A549 (cell line): Measurements from ENCODE around the gene MEA1. TPM values are rescaled to one million over a fixed set of nuclear protein-coding genes. Genes with fewer than 3 reads are reported as not detected.

Experiments
- ATAC-seq, 2 experiments: fragments of 200-7000 bp in 1 of 2; fragments of >200 bp in 1 of 2; cut with Nextera tagmentation in 1 of 2; cut with Tn5 transposase in 1 of 2; 3 replicates each; pipeline versions ENCODE4 v1.8.0 to v1.9.1; 2018 to 2020; ENCODE audit warnings: mild to moderate bottlenecking in 1 of 2, moderate library complexity in 1 of 2
- CTCF ChIA-PET: fragments of 300-600 bp; sonication (Branson Sonifier 250); formaldehyde crosslinking; extraction: SDS; loops from one replicate; lab custom pipeline; 2021; ENCODE audit warnings: antibody characterized with exemption, inconsistent platforms; lab: Yijun Ruan, JAX
- POLR2A ChIA-PET: fragments of 350-600 bp; formaldehyde crosslinking; extraction: SDS; loops from one replicate; lab custom pipeline; 2021; ENCODE audit warnings: antibody characterized with exemption, inconsistent platforms; lab: Yijun Ruan, JAX
- DNase-seq, 2 experiments: peaks; one replicate each; pipeline versions ENCODE4 v3.0.0 to v3.0.0-alpha.2; 2011 to 2016; ENCODE audit warnings: low read depth in 1 of 2, low spot score in 1 of 2
- FAIRE-seq: peaks from 2 replicates; lab custom pipeline; 2011; peaks lifted over from hg19 to GRCh38; lab: Jason Lieb, UNC
- H3K27ac ChIP-seq, 2 experiments: fragments of >200 bp; sonication (Bioruptor Twin); formaldehyde crosslinking; 3 replicates each; pipeline ENCODE4 v1.5.1; 2016 to 2017
- H3K4me1 ChIP-seq: fragments of >200 bp; sonication (Bioruptor Twin); formaldehyde crosslinking; 3 replicates; pipeline ENCODE4 v1.6.1; 2016
- H3K4me2 ChIP-seq: fragments of >200 bp; sonication (Bioruptor Twin); formaldehyde crosslinking; 3 replicates; pipeline ENCODE4 v1.6.1; 2016
- H3K4me3 ChIP-seq: fragments of >200 bp; sonication (Bioruptor Twin); formaldehyde crosslinking; 3 replicates; pipeline ENCODE4 v1.5.1; 2016
- H3K9me3 ChIP-seq: fragments of >200 bp; sonication (Bioruptor Twin); formaldehyde crosslinking; 3 replicates; pipeline ENCODE4 v1.6.1; 2016
- BHLHE40 ChIP-seq: IDR thresholded peaks from 2 replicates; pipeline ENCODE4 v1.6.1; 2012; ENCODE audit warnings: low read depth, low read length, inconsistent platforms
- CBX2 ChIP-seq: fragments of 200-600 bp; sonication (generic); IDR thresholded peaks from 2 replicates; pipeline ENCODE4 v1.6.1; 2016; ENCODE audit warnings: low read depth, mild to moderate bottlenecking, borderline replicate concordance
- CBX8 ChIP-seq: fragments of 200-600 bp; sonication (generic); IDR thresholded peaks from 2 replicates; pipeline ENCODE4 v1.6.1; 2016
- CHD4 ChIP-seq: fragments of 200-600 bp; sonication (generic); IDR thresholded peaks from 2 replicates; pipeline ENCODE4 v1.6.1; 2016; ENCODE audit warnings: antibody characterized with exemption, mild to moderate bottlenecking, borderline replicate concordance
- E2F6 ChIP-seq: IDR thresholded peaks from 2 replicates; pipeline ENCODE4 v1.6.1; 2012; ENCODE audit warnings: low read depth, borderline replicate concordance
- ESRRA ChIP-seq: fragments of 150-350 bp; IDR thresholded peaks from 2 replicates; pipeline ENCODE4 v1.6.1; 2014; ENCODE audit warnings: mild to moderate bottlenecking, low read length, borderline replicate concordance
- FOSL2 ChIP-seq, 2 experiments: fragments of 450-650 bp in 1 of 2; fragments of >200 bp in 1 of 2; sonication (Bioruptor Twin) in 1 of 2; formaldehyde crosslinking; IDR thresholded peaks; 2 replicates each; pipeline versions ENCODE4 v1.5.0 to v1.6.1; 2016 to 2020; ENCODE audit warnings: mild to moderate bottlenecking in 1 of 2, moderate library complexity in 1 of 2
- HDAC2 ChIP-seq: fragments of 200-600 bp; sonication (generic); IDR thresholded peaks from 2 replicates; pipeline ENCODE4 v1.6.1; 2016
- HOXA7 ChIP-seq: fragments of 250-450 bp; sonication (Bioruptor Pico); IDR thresholded peaks from 2 replicates; pipeline ENCODE4 v1.5.0; 2020; ENCODE audit warnings: mild to moderate bottlenecking, moderate library complexity
- HOXB5 ChIP-seq: fragments of 250-450 bp; sonication (Bioruptor Pico); IDR thresholded peaks from 2 replicates; pipeline ENCODE4 v1.5.0; 2020; ENCODE audit warnings: mild to moderate bottlenecking, moderate library complexity
- JUN ChIP-seq, 2 experiments: fragments of >200 bp; sonication (Bioruptor Twin); formaldehyde crosslinking; IDR thresholded peaks; 2 replicates in 1 of 2; 3 replicates in 1 of 2; pipeline ENCODE4 v1.6.1; 2016 to 2017
- MAX ChIP-seq: IDR thresholded peaks from 2 replicates; pipeline ENCODE4 v1.6.1; 2012
- MYC ChIP-seq: IDR thresholded peaks from 2 replicates; pipeline ENCODE4 v1.6.1; 2012; ENCODE audit warnings: mild to moderate bottlenecking, inconsistent platforms, low read length, improper control_type of control experiment, borderline replicate concordance
- NPAS2 ChIP-seq: fragments of 250-450 bp; sonication (Bioruptor Pico); IDR thresholded peaks from 2 replicates; pipeline ENCODE4 v1.8.0; 2022; ENCODE audit warnings: mild to moderate bottlenecking, moderate library complexity, borderline replicate concordance
- PHF8 ChIP-seq: fragments of 200-600 bp; sonication (generic); IDR thresholded peaks from 2 replicates; pipeline ENCODE4 v1.6.1; 2016; ENCODE audit warnings: low read depth, mild to moderate bottlenecking, antibody characterized with exemption, moderate library complexity, borderline replicate concordance
- POLR2A ChIP-seq: IDR thresholded peaks from 2 replicates; pipeline ENCODE4 v1.6.1; 2012; ENCODE audit warnings: mild to moderate bottlenecking, low read length
- POLR2AphosphoS2 ChIP-seq: conservative IDR thresholded peaks from 2 replicates; pipeline ENCODE4 v1.6.1; 2012; ENCODE audit warnings: low read length, improper control_type of control experiment, inconsistent platforms
- RCOR1 ChIP-seq: fragments of 150-350 bp; IDR thresholded peaks from 2 replicates; pipeline ENCODE4 v1.6.1; 2014; ENCODE audit warnings: antibody characterized with exemption, low read length, low read depth
- RFX5 ChIP-seq: fragments of 450-650 bp; IDR thresholded peaks from 2 replicates; pipeline ENCODE4 v1.7.1; 2014; ENCODE audit warnings: antibody characterized with exemption, mild to moderate bottlenecking, moderate library complexity
- RNF2 ChIP-seq: fragments of 200-600 bp; sonication (generic); IDR thresholded peaks from 2 replicates; pipeline ENCODE4 v1.6.1; 2016; ENCODE audit warnings: low read depth, mild to moderate bottlenecking, antibody characterized with exemption, moderate library complexity, borderline replicate concordance
- ZSCAN20 ChIP-seq: fragments of 250-450 bp; sonication (Bioruptor Pico); IDR thresholded peaks from 2 replicates; pipeline ENCODE4 v1.8.0; 2022; ENCODE audit warnings: mild to moderate bottlenecking, moderate library complexity
- WGBS: methylation state at CpG from one replicate; pipeline ENCODE4 v1.1.6; 2017; ENCODE audit errors: missing lambda C conversion rate; 5-methylcytosine and 5-hydroxymethylcytosine counted together
- polyA plus RNA-seq, 4 experiments: library from polyadenylated mRNA; depleted of rRNA in 3 of 4; stranded (reverse); fragments of >200 nt; fragmentation: RNase III in 1 of 4; extraction: RNeasy Plus Mini Kit Qiagen cat#74134 plus additional on column Dnase treatment in 1 of 4; gene quantifications; 2 replicates in 3 of 4; 3 replicates in 1 of 4; pipeline ENCODE4 v1.2.3, GENCODE V29; 2011 to 2017
- TF ChIP-seq, protein P1 (sequence below): IDR thresholded peaks from 2 replicates; pipeline ENCODE4 v1.6.1; 2012
- TF ChIP-seq, protein P2 (sequence below): fragments of >200 bp; sonication (Bioruptor Twin); formaldehyde crosslinking; IDR thresholded peaks from 3 replicates; pipeline ENCODE4 v1.6.1; 2016

Gene MEA1
- polyA plus RNA-seq, 2 of the 4 experiments (the other 2 are of a cell fraction), result 58.6 to 94.3 TPM

DNA sequence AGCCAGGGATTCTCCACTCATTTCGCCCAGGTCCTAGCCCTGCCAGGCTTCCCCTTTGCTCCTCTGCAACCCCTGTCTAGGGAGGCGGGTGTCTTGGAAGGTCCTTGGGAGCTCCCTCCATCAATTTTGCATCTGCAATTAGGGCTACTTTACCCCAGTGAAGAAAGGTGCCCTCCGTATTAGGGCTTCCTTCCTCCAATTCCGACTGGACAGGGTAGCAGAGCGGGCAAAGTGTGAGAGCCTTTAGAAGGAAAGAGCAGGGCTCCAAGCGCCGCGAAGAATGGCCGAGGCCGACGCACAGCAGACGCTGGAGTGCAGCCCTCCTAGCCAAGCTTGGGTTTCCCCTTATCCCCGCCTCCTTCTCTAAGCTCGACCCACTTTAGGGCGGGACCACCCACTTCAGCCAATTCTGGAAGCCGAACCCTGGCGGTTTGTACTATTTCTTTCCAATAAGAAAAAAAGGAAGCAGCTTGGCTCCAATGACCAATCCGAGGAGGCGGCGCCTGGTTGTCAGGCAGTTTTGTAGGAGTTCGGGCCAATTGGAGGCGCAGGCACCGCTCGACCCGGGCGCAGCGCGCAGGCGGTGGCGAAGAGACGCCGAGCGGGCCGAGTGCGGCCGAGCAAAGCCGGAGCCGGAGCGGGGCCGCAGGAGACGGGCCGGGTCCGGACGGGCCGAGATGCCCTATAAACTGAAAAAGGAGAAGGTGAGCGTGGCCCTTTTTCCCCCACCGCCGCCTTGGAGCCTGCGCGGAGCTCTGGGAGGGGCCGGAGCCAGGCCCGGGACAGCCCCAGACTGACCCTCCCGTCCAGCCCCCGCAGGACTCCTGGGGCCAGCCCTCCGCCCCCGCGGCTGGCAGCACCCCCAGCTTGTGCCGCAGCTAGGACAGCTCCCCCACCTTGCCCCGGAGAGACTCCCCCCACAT lies 29.5 kb downstream of the MEA1 start, which contains the start of gene PPP2R5D:
PPP2R5D (plus strand) TSS at position 570 of the 923 bp plus-strand sequence; CDS start at position 678, 108 bp downstream.
- Histone ChIP-seq H3K4me3 (peak within 1 kb of the TSS; percentile 67), H3K9me3 (no peaks in the 10 kb centered on the region), H3K4me1 (0 out of 3 replicates have a peak, but pooled peaks cover 11% of the 10 kb centered on the region), H3K4me2 (peak within 1 kb of the TSS; percentile 94), H3K27ac (peak within 1 kb of the TSS; percentile 80 to 93)
- FAIRE-seq, result no peak
- peak; percentile 95 to 97 for ATAC-seq
- WGBS, result under 1% methylated on average over 19 of the region's 59 CpGs
- peak; percentile 92 to 97 for DNase-seq
- no peak for TF ChIP-seq CHD4
- no peak for TF ChIP-seq CBX2
- peak; percentile 99 for TF ChIP-seq RFX5
- no peak for TF ChIP-seq CBX8
- no peak for TF ChIP-seq MYC
- no peak for TF ChIP-seq POLR2AphosphoS2
- no peak for TF ChIP-seq RNF2
- no peak for TF ChIP-seq ZSCAN20 (CRISPR knock-in tag)
- TF ChIP-seq, protein P1, sequence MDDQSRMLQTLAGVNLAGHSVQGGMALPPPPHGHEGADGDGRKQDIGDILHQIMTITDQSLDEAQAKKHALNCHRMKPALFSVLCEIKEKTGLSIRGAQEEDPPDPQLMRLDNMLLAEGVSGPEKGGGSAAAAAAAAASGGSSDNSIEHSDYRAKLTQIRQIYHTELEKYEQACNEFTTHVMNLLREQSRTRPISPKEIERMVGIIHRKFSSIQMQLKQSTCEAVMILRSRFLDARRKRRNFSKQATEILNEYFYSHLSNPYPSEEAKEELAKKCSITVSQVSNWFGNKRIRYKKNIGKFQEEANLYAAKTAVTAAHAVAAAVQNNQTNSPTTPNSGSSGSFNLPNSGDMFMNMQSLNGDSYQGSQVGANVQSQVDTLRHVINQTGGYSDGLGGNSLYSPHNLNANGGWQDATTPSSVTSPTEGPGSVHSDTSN, result no peak
- TF ChIP-seq JUN (IDR thresholded peaks at IDR 0.05), result peak in 1 of 2 experiments; percentile 37; a peak in 1 of 5 replicates
- no peak for TF ChIP-seq FOSL2 (IDR thresholded peaks at IDR 0.05)
- TF ChIP-seq FOSL2 (CRISPR knock-in tag; IDR thresholded peaks at IDR 0.05), result no peak
- TF ChIP-seq RCOR1, result no peak
- TF ChIP-seq PHF8, result peak; percentile 28; the same call in 1 of the 2 replicates
- TF ChIP-seq HDAC2, result no peak
- no peak for TF ChIP-seq BHLHE40
- TF ChIP-seq, protein P2, sequence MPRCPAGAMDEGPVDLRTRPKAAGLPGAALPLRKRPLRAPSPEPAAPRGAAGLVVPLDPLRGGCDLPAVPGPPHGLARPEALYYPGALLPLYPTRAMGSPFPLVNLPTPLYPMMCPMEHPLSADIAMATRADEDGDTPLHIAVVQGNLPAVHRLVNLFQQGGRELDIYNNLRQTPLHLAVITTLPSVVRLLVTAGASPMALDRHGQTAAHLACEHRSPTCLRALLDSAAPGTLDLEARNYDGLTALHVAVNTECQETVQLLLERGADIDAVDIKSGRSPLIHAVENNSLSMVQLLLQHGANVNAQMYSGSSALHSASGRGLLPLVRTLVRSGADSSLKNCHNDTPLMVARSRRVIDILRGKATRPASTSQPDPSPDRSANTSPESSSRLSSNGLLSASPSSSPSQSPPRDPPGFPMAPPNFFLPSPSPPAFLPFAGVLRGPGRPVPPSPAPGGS, result peak; percentile 43; the same call in 1 of the 3 replicates
- TF ChIP-seq NPAS2, result no peak
- no peak for TF ChIP-seq ESRRA
- TF ChIP-seq POLR2A, result peak; percentile 92
- no peak for TF ChIP-seq MAX
- TF ChIP-seq HOXA7 (CRISPR knock-in tag), result no peak
- CTCF ChIA-PET, result interaction anchor here (0.6 to 1.5 kb wide), 3 partner anchors 12 to 159 kb away, joined by 3 to 5 read pairs (median 5); no protein-coding TSS in a partner anchor
- POLR2A ChIA-PET, result interaction anchor here (0.5 to 1.9 kb wide), 20 partner anchors 9 to 493 kb away, joined by 3 to 15 read pairs (median 4); partner anchors contain the start of genes CNPY3, CUL7, KLC4 and KLHDC3

DNA sequence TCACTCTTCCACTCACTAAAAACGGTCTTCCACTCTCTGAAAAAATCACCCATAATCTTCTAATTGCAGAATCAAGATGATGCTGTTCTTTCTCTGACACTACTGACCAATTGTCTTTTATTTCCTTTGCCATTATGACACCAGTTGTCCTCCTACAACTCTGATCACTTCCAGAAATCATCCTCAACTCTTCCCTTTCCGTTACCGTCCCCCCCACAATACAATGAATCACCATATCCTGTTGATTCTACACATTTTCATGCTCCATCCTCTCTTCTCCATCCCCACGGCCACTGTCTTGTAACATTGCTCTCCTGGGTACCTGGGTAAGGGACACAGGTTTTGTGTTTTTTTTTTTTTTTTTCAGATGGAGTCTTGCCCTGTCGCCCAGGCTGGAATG lies 31.9 kb downstream of the MEA1 start:
- no peaks in the 10 kb centered on the region for H3K9me3 ChIP-seq

More for the DNA sequence above, 31.9 kb downstream of the MEA1 start:
- CTCF ChIA-PET, result interaction anchor here (0.6 to 2.8 kb wide), 2 partner anchors 162 to 537 kb away, joined by 3 to 6 read pairs; no protein-coding TSS in a partner anchor
- H3K4me1 ChIP-seq, result peaks cover 14% of the 10 kb centered on the region; the same call in 1 of the 3 replicates
- H3K4me3 ChIP-seq, result no peak overlapping the region
- no peak for ATAC-seq
- POLR2A ChIA-PET, result no interaction called here
- no peak overlapping the region for H3K4me2 ChIP-seq
- FAIRE-seq, result no peak
- no peak for TF ChIP-seq RCOR1
- TF ChIP-seq HOXB5 (CRISPR knock-in tag), result no peak
- TF ChIP-seq MAX, result no peak
- no peak for TF ChIP-seq E2F6
- 90% methylated on average over 5 of the region's 5 CpGs for WGBS
- DNase-seq, result no peak
- H3K27ac ChIP-seq, result no peak overlapping the region
